ENCODE results near the gene ZNF582.

ZNF582 gene

DNA sequence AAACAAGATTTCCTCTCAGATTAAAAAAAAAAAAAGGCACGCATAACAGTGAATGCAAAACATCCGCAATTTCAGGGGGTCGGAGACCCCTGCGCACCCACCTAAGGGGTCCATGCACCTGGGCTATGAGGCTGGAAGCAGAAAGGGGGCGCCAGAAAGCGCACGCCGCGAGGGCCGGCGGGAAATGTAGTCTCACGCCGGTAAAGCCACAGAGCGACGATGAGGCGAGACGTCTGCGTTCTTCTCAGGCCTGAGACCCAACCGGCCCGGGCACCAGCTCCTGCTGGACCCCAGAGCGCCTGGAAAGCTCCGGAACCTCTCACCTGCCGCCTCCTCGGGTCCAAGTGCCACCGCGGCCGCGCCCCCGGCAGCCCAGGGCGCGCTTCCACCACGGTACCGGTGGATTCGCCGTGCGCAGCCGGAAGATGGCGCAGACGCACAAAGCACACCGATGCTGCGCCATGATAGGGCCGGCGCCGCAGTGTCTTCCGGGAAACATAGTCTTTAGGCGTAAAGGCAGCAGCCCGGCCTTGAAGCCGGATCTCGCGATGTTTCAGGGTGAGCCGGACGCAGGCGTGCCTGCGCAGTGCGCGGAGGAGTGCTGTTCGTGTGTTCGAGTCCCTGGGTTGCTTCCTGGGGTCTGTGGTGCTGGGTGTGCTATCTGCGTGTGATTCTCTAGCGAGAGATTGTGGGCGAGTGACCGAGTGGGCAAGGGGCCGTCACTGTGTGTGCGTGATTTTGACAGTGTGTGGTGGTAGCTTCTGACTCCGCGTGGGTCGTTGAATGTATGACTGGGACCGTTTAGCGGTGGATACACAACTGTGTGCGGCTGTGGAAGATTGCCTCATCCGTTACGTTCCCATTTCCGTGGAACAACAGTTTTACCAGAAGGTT lies at the start of gene ZNF582:
ZNF582 (minus strand) TSS at position 416 of the 894 bp plus-strand sequence. CDS start 1,782 bp downstream, outside the sequence.
- peak; percentile 38 for DNase-seq (ENCODE audit: low read depth)

DNA sequence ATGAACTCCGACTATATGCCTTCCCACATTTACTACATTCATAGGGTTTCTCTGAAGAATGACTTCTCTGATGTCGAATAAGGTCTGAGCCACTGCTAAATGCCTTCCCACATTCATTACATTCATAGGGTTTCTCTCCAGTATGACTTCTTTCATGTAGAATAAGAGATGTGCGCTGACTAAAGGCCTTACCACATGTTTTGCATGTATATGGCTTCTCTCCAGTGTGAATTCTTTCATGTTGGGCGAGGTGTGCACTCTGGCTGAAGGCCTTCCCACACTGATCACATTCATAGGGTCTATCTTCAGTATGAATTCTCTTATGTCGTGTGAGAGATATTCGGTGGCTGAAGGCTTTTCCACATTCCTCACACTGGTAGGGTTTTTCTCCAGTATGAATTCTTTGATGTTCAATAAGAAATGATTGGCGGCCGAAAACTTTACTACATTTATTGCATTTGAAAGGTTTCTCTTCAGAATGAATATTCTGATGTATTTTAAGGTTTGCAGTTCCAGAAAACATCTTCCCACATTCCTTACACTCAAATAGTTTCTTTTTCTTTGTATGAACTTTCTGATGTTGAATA lies 48.0 kb upstream of the ZNF582 start:
- DNase-seq (ENCODE audit: low read depth): no peak

DNA sequence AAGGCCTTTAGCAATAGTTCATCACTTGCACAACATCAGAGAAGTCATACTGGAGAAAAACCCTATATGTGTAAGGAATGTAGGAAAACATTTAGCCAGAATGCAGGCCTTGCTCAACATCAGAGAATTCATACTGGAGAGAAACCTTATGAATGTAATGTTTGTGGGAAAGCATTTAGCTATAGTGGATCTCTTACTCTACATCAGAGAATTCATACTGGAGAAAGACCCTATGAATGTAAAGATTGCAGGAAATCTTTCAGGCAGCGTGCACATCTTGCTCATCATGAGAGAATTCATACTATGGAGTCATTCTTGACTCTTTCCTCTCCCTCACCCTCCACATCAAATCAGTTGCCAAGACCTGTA lies 30.6 kb upstream of the ZNF582 start:
- DNase-seq (ENCODE audit: low read depth): no peak

DNA sequence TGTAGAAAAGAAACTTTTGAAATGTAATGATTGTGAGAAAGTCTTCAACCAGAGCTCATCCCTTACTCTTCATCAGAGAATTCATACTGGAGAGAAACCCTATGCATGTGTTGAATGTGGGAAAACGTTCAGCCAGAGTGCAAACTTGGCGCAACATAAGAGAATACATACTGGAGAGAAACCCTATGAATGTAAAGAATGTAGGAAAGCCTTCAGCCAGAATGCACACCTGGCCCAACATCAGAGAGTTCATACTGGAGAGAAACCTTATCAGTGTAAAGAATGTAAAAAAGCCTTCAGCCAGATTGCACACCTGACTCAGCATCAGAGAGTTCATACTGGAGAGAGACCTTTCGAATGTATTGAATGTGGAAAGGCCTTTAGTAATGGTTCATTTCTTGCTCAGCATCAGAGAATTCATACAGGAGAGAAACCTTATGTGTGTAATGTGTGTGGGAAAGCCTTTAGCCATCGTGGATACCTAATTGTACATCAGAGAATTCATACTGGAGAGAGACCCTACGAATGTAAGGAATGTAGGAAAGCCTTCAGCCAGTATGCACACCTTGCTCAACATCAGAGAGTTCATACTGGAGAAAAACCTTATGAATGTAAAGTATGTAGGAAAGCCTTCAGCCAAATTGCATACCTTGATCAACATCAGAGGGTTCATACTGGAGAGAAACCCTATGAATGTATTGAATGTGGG lies 30.1 kb upstream of the ZNF582 start:
- no peak for DNase-seq (ENCODE audit: low read depth)

DNA sequence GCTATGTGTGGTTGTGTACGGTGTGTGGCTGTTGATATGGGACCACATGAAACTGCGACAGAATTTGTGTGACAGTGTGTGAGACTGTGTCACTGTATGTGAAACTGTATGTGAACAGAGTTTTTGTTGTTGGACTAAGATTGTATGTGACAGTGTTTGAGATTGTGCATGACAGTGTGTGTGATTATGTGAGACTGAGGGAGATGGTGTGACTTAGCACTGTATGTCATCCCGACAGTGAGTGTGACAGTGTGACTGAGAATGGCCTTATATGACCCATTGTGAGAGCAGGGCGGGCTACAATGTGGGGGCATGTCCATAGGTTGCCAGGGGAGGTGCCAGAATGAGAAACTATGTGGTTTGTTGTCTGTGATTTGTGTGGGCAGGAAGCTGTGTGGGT lies 11.7 kb upstream of the ZNF582 start:
- DNase-seq (ENCODE audit: low read depth): no peak

DNA sequence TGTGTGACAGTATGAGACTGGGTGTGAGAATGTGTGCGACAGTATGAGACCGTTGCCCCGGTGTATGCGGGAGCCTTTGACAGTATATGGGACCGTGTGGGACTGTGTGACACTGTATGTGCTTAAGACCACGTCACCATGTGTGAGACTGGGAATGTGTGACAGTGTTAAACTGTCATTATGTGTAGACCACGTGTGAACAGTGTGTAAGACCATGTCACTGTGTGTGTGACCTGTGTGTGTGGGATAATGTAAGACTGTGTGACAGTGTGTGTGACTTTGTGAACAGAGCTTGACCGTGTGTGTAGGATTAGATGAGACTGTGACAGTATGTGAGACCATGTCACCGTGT lies 11.3 kb upstream of the ZNF582 start:
- no peak for DNase-seq (ENCODE audit: low read depth)

DNA sequence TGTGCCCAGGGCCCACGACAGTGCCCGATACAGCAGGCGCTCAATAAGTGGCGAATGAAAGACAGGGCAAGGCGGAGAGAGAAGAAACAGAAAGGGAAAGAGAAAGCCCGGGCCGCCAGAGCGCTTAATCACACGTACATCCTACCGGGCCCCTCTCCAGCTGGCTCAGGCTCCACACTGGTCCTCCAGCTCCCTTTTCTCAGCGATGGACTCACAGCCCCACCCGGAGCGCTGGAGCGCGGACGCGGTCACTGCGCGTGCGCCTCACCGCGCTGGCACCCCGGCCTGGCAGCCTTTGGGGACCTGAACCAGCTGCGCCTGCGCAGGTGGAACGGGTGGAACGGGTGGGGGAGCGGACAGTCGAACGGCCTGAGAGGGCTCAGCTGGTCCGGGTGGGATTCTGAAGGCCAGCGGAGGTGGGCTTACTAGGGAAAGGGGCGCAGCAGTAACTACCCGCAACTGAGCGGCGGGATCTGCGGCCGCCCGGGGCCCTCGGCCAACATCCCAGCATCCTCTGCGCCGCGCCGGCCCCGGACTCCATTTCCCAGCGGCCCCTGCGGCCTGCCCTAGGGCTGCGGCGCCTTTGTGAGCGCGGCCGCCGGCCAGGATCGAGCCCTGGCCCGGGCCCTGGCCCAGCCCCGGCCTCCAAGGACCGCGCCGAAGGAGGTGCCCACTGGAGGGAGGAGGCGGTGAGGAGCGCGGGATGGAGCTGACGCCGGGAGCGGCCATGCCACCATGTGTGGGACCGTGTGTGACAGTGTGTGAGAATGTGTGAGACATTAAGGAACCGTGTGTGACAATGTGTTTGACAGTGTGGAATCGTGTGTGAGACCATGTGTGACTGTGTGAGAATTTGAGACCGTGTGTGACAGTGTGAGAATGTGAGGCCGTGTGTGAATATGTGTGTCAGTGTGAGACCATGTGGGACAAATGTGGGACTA lies 10.7 kb upstream of the ZNF582 start, which contains the start of gene ZNF583:
ZNF583 (plus strand) TSS at position 569 of the 941 bp plus-strand sequence. CDS start 2,783 bp downstream, outside the sequence.
- peak; percentile 78 for DNase-seq (ENCODE audit: low read depth)

DNA sequence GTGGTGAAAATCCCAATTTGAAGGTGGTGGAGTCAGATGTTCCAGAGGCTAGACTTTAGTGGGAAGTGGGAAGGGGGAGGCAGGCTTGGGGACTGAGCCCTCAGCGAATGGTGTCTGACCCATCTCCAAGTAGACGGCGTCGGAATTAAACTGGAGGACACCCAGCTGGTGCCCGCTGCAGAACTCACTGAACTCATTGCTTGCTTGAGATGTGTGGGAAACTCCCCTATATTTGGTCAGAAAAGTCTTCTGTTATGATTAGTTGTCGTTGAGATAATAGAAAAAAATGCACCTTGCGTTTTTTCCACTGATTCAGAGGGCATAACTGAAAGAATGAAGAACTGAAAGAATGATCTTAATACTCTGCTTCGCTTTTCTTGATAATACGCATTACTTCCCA lies 9.9 kb upstream of the ZNF582 start:
- DNase-seq (ENCODE audit: low read depth): no peak

DNA sequence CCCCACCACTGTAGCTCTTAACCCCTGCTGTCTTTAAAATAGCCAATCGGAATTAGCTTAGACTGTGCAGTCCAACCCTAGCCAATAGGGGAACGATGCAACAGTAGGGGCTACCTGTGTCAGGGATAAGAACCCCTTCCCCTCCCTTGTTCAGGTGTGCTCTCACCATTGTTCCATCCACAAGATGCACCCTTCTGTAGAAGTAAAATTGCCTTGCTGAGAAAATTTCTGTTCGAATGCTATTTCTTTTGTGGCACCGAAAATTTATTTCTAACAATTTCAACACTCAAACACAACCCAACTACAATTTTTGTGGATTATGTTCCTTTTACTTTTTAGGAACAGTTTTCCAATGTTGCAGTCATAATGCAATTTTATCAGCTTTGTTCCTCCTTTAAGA lies 7.2 kb upstream of the ZNF582 start:
- DNase-seq (ENCODE audit: low read depth): no peak

DNA sequence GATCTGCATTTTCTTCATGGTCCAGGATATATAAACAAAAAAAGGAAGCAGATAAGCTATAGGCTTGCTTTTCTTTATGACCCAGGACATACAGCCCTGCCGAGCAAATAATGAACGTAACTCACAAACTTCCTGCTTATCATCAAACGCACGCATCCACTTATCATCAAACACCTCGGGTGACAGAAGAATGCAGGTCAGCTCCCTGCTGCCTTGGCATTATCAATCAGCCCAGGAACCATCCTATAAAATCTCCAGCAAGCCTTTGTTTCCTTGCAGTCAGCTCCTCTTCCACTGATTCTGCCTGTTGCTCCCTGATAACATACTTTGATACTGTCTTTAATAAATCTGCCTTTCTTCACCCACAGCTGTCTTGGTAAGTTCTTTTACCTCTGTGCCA lies 5.5 kb upstream of the ZNF582 start:
- no peak for DNase-seq (ENCODE audit: low read depth)

DNA sequence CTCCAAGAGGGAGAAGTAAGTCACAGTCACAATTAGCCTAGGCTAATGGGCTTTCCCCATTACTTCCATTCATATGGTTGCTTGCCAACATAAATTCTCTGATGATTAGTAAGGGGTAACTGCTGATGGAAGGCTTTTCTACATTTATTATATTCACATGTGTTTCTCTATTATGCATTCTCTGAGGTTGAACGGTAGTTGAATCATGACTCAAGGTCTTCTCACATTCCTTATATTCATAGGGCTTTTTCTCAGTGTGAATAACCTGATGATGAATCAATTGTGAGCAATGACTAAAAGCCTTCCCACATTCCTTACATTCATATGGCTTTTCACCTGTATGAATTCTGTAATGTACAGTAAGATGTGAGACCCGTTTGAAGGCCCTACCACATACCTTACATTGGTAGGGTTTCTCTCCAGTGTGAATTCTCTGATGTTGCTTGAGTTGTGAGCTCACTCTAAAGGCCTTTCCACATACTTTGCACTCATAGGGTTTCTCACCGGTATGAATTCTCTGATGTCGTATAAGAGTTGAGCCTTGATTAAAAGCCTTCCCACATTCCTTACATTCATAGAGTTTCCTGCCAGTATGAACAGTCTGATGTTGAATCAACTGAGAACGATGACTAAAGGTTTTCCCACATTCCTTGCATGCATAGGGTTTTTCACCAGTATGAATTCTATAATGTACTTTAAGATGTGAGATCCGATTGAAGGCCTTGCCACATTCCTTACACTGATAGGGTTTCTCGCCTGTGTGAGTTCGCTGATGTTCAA lies 9.3 kb downstream of the ZNF582 start:
- DNase-seq (ENCODE audit: low read depth): no peak

DNA sequence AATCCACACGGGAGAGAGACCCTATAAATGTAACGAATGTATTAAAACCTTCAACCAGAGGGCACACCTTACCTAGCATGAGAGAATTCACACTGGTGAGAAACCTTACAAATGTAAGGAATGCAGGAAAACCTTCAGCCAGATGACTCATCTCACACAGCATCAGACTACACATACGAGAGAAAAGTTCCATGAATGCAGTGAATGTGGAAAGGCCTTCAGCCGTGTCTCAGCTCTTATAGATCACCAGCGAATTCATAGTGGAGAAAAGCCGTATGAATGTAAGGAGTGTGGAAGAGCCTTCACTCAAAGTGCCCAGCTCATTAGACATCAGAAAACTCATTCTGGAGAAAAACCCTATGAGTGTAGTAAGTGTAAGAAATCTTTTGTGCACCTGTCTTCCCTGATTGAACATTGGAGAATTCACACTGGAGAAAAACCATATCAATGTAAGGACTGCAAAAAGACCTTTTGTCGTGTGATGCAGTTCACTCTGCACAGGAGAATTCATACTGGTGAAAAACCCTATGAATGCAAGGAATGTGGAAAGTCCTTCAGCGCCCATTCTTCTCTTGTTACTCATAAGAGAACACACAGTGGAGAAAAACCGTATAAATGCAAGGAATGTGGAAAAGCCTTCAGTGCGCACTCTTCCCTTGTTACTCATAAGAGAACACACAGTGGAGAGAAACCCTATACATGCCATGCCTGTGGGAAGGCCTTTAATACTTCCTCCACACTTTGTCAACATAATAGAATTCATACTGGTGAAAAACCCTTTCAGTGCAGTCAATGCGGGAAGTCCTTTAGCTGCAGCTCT lies 16.0 kb downstream of the ZNF582 start:
- no peak for DNase-seq (ENCODE audit: low read depth)

DNA sequence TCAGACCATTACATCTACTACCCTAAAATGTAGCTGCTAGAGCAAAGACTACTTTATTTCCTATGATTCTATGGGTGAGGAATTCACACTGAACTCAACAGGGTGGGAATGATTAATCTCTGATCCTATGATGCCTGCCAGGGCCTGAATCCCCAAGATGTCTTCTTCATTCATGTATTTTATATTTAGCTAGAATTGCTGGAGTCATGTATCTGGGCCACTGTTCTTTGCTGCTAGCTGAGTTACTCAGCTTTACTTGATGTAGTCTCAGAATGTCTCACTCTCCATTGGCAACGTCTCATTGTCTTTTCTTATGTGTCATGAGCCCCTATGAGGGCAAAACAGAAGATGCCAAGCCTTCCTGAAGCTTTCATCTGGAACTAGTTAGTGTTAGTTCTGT lies 21.1 kb downstream of the ZNF582 start:
- no peak for DNase-seq (ENCODE audit: low read depth)

DNA sequence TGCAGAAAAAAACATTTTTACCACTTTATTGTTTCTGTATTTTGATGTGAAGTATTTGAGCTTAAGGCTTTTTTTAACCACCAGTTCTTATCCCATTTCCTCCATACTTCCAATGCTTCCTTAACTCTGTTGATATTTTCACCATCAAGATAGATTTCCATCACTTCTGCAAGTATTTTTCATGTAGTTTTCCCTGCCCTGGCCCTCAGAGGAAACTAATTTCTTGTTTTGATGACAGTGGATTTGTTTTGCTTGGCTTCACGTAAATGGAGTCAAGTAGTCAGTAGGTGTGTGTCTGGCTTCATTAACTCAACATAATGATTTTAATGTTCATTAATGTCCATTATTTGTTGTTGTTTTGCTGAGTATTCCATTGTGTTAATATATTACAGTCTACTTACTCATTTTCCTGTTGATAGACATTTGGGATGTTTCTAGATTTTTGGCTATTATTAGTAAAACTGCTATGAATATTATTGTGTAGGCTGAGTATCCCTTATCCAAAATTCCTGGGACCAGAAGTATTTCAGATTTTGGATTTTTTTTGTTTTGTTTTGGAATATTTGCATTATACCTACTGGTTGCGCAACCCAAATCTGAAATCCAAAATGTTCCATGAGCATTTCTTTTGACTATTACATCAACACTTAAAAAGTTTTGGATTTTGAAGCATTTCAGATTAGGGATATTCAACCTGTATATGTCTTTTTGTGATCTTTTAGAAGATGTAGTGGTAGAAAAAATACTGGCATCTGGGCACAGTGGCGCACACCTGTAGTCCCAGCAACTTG lies 23.3 kb downstream of the ZNF582 start:
- DNase-seq (ENCODE audit: low read depth): no peak

DNA sequence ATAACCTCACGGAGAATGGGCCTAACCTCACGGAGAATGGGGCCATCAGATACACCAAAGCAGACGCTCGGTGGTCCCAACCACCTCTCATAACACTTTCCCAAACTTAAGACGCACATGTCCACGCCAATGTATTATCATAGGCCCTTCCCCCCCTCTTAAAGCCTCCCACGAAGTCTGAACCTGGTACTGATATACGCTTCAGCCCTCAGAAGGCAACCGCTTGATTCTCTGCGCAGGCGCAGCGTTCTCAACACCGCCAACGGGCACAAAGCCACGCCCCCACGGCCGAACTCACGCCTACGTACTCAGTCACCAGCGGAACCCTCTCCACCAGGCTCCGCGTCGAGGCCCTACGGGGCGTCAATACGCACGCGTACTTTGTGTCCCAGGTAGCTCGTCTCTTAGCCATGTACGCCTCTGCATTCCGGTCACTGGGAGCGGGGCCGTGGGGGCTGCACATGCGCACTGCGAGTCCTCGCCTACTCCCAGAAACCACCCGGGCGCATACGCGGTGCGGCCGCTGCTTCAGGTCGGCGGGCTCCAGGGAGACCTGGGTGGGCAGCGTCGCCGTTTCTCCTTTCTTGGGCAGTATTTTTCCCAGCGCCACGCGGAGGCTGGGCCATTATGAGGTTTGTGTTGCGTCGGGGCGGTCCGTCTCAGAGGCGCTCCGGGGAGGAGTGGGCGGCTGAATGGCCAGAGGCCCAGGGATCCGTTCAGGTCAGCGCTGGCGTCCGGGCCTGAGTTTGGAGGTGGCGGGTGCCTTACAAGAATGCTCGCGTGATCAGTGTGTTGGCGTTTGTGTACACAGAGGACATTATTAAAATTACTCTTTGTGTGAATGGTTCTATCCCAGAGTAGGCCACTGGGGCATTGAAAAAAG lies 25.3 kb downstream of the ZNF582 start:
- DNase-seq (ENCODE audit: low read depth): peak; percentile 26

DNA sequence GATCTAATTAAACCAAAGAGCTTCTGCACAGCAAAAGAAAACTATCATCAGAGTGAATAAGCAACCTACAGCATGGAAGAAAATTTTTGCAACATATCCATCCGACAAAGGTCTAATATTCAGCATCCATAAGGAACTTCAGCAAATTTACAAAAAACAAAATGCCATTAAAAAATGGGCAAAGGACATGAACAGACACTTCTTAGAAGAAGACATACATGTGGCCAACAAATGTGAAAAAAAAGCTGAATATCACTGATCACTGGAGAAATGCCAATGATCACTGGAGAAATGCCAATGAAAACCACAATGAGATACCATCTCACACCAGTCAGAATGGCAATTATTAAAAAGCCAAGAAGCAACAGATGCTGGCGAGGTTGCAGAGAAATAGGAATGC lies 32.5 kb downstream of the ZNF582 start:
- DNase-seq (ENCODE audit: low read depth): no peak

DNA sequence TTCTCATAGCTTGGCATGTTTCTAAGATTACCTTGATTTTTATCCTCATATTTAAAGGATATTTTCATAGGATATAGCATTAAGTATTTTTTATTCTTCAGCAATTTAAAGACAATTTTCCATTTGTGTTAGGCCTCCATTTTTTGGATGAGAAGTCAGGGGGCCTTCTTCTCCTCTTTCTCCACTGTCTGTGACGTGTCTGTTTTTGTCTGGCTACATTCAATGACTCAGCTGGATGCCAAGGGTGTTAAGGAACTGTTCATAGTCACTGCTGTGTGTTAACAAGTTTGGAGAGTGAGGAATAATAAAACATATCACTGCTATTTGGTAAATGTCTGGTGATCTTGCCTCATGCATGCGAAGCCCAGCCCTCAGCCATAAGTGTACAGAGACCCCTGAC lies 36.4 kb downstream of the ZNF582 start:
- no peak for DNase-seq (ENCODE audit: low read depth)

DNA sequence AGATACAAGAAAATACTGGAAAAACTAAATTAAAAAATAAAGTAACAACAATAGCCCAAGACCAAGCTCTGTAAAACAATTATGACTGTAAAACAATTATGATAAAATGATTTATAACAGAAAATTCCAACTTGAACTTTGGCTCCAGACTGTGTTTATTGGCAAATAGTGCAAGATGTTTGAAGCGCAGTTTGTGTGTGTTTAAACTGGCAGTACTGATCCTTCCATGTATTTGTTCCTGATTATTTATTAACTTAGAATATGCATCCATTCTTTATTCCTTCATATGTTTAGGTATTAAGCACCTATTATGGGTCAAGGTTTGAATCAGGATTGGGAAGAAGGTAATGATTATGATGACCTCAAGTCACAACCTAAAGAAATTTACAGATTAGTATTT lies 37.8 kb downstream of the ZNF582 start:
- DNase-seq (ENCODE audit: low read depth): no peak
